K562 (cell line): ENCODE measurements around the gene FARP2. TPM values are rescaled to one million over a fixed set of nuclear protein-coding genes. Genes with fewer than 3 reads are reported as not detected.
A peak's percentile ranks its signal among the peaks of the same experiment; 100 is the strongest.

ENCODE experiments used
- BACH1 ChIP-seq: fragments of 200-800 bp; sonication (Bioruptor generic); IDR thresholded peaks from 2 replicates; pipeline ENCODE4 v1.6.1; 2016; ENCODE audit warnings: missing genetic modification characterization, missing compliant biosample characterization
- CTCF ChIP-seq, 3 experiments: IDR thresholded peaks in 2 of 3; conservative IDR thresholded peaks in 1 of 3; 2 replicates each; pipeline ENCODE4 v1.5.1; 2011 to 2012; ENCODE audit warnings: low read length in 3 of 3, mild to moderate bottlenecking in 3 of 3, control low read depth in 2 of 3, improper control_type of control experiment in 1 of 3, inconsistent platforms in 1 of 3, low read depth in 1 of 3, mixed read lengths in 1 of 3, moderate library complexity in 1 of 3; ENCODE audit not compliant: insufficient read depth in 2 of 3
- CXXC5 ChIP-seq: fragments of 250-450 bp; sonication (Bioruptor Pico); IDR thresholded peaks from 2 replicates; pipeline ENCODE4 v1.8.0; 2022; ENCODE audit warnings: inconsistent platforms, mild to moderate bottlenecking, moderate library complexity
- DPF2 ChIP-seq: fragments of 450-650 bp; IDR thresholded peaks from 2 replicates; pipeline ENCODE4 v1.6.1; 2016
- E2F8 ChIP-seq: fragments of 450-650 bp; IDR thresholded peaks from 2 replicates; pipeline ENCODE4 v1.7.1; 2018; ENCODE audit warnings: mild to moderate bottlenecking, low read depth; ENCODE audit not compliant: partially characterized antibody
- FOXM1 ChIP-seq, 2 experiments: fragments of 450-650 bp in 1 of 2; sonication (generic) in 1 of 2; formaldehyde crosslinking in 1 of 2; IDR thresholded peaks; 2 replicates each; pipeline versions ENCODE4 v1.6.1 to v1.9.0; 2017 to 2022; ENCODE audit warnings: low read depth in 2 of 2, mild to moderate bottlenecking in 2 of 2, missing genetic modification reagents in 1 of 2, moderate library complexity in 1 of 2
- MCM3 ChIP-seq: fragments of 450-650 bp; IDR thresholded peaks from 2 replicates; pipeline ENCODE4 v1.6.1; 2016
- MYC ChIP-seq, 2 experiments: fragments of 250-450 bp in 1 of 2; sonication (Bioruptor Pico) in 1 of 2; IDR thresholded peaks; 2 replicates each; pipeline versions ENCODE4 v1.5.1 to v1.6.1; 2012 to 2021; ENCODE audit warnings: low read depth in 2 of 2, borderline replicate concordance in 1 of 2, improper control_type of control experiment in 1 of 2, low read length in 1 of 2, mild to moderate bottlenecking in 1 of 2, moderate library complexity in 1 of 2
- NFYB ChIP-seq: IDR thresholded peaks from 2 replicates; pipeline ENCODE4 v1.6.1; 2011; ENCODE audit warnings: mild to moderate bottlenecking, moderate library complexity; ENCODE audit not compliant: insufficient read length; ENCODE audit errors: extremely low read depth
- POLR2AphosphoS2 ChIP-seq: IDR thresholded peaks from 2 replicates; pipeline ENCODE4 v1.6.1; 2012; ENCODE audit warnings: low read length, improper control_type of control experiment
- TAF1 ChIP-seq: IDR thresholded peaks from 2 replicates; pipeline ENCODE4 v1.6.1; 2011; ENCODE audit warnings: mild to moderate bottlenecking, low read length, moderate library complexity; ENCODE audit not compliant: insufficient read depth, control insufficient read depth, severe bottlenecking; ENCODE audit errors: extremely low read depth
- TAF15 ChIP-seq: fragments of 200-400 bp; formaldehyde crosslinking; IDR thresholded peaks from 2 replicates; pipeline ENCODE4 v1.6.1; 2017; ENCODE audit warnings: mild to moderate bottlenecking, low read depth, low read length, moderate library complexity
- TBP ChIP-seq: optimal IDR thresholded peaks from 2 replicates; pipeline ENCODE3; 2011; ENCODE audit warnings: low read depth, low read length, improper control_type of control experiment
- TCF3 ChIP-seq: sonication (generic); formaldehyde crosslinking; IDR thresholded peaks from 2 replicates; pipeline ENCODE4 v1.4.0; 2020; ENCODE audit warnings: mild to moderate bottlenecking, missing genetic modification reagents
- ZFP1 ChIP-seq: fragments of 450-650 bp; formaldehyde crosslinking; IDR thresholded peaks from 2 replicates; pipeline ENCODE4 v1.4.0; 2020; ENCODE audit warnings: mild to moderate bottlenecking, mixed read lengths
- ZNF408 ChIP-seq: fragments of 250-450 bp; sonication (Bioruptor Pico); IDR thresholded peaks from 2 replicates; pipeline ENCODE4 v1.4.0; 2020; ENCODE audit warnings: low read depth, mild to moderate bottlenecking, moderate library complexity
- ZNF592 ChIP-seq: fragments of 450-650 bp; IDR thresholded peaks from 2 replicates; pipeline ENCODE4 v1.6.1; 2017; ENCODE audit warnings: antibody characterized with exemption, mild to moderate bottlenecking
- polyA plus RNA-seq, 8 experiments: library from polyadenylated mRNA; depleted of rRNA in 4 of 8; stranded (reverse) in 5 of 8; unstranded in 3 of 8; fragments of >200 nt; fragmentation: Nextera tagmentation in 2 of 8; fragmentation: Illumina TruSeq in 1 of 8; extraction: Ambion mirVana in 2 of 8; extraction: Trizol in 1 of 8; gene quantifications; 2 replicates each; pipeline versions ENCODE4 v1.2.1 to v1.2.3, GENCODE V29; 2011 to 2014; ENCODE audit warnings: inconsistent platforms in 1 of 8, missing spikeins in 1 of 8
- total RNA-seq, 7 experiments: library from RNA; depleted of rRNA in 6 of 7; stranded (reverse); fragments of >200 nt in 6 of 7; fragmentation: Illumina TruSeq in 2 of 7; extraction: Trizol in 2 of 7; gene quantifications; 2 replicates each; pipeline versions ENCODE4 v1.2.1 to v1.2.3, GENCODE V29; 2011 to 2021; ENCODE audit warnings: low replicate concordance in 1 of 7

FARP2 gene
- total and polyA plus RNA-seq, 9 of the 15 experiments (the other 6 are each of a cell fraction or from before 2014, with no cell fraction given) = 4.1 to 38.1 (median 21.1) TPM

- TF ChIP-seq E2F8 (no peak), CTCF (IDR thresholded peaks at IDR 0.05 in 2 of 3, conservative IDR thresholded peaks at IDR 0.05 in 1 of 3; ENCODE audit: insufficient read depth in 2 of 3, low read depth in 1 of 3, low read length in 3 of 3) (peak in 2 of 3 experiments; percentile 22 to 47; a peak in 2 of 6 replicates), TAF1 (peak; percentile 12), BACH1 (tag) (no peak), CXXC5 (CRISPR knock-in tag) (0 out of 2 replicates have a peak, but pooled peaks have one; percentile 28), TCF3 (CRISPR knock-in tag) (no peak), ZNF408 (CRISPR knock-in tag) (no peak), NFYB (no peak), TAF15 (no peak), TBP (peak; percentile 16), ZFP1 (CRISPR knock-in tag) (no peak), MCM3 (no peak), FOXM1 (IDR thresholded peaks at IDR 0.05; ENCODE audit: low read depth) (no peak), FOXM1 (CRISPR knock-in tag; IDR thresholded peaks at IDR 0.05; ENCODE audit: low read depth) (no peak), ZNF592 (0 out of 2 replicates have a peak, but pooled peaks have one; percentile 14), POLR2AphosphoS2 (no peak), MYC (IDR thresholded peaks at IDR 0.05; ENCODE audit: low read depth, low read length) (no peak), MYC (CRISPR knock-in tag; IDR thresholded peaks at IDR 0.05; ENCODE audit: borderline replicate concordance, low read depth) (0 out of 2 replicates have a peak, but pooled peaks have one; percentile 54), DPF2 (no peak)
Measured at GRCh38 chr2:241507430-241508239, 151.6 kb downstream of the FARP2 start (continued).
